Right atrium auricular region (tissue), 2 donors: Measurements from ENCODE around the gene MAMDC4. TPM values are rescaled to one million over a fixed set of nuclear protein-coding genes. Genes with fewer than 3 reads are reported as not detected.

Experiments
- DNase-seq: peaks from one replicate; pipeline ENCODE4 v3.0.0-alpha.2; 2019; ENCODE audit warnings: low spot score
- H3K27ac ChIP-seq, 2 donors: fragments of 200-600 bp; sonication (generic); 1 replicate in 1 of 2; 2 replicates in 1 of 2; pipeline ENCODE4 v1.5.1; 2016 to 2019
- H3K27me3 ChIP-seq, 2 donors: fragments of 200-600 bp; sonication (generic); one replicate each; pipeline versions ENCODE4 v1.5.1 to v1.6.0; 2017 to 2019
- H3K36me3 ChIP-seq: fragments of 200-600 bp; sonication (generic); one replicate; pipeline ENCODE4 v1.5.1; 2016
- H3K4me1 ChIP-seq, 2 donors: fragments of 200-600 bp; sonication (generic); one replicate each; pipeline versions ENCODE4 v1.5.1 to v1.6.0; 2017 to 2019
- H3K4me3 ChIP-seq, 2 donors: fragments of 200-600 bp; sonication (generic); 1 replicate in 1 of 2; 2 replicates in 1 of 2; pipeline ENCODE4 v1.5.1; 2017 to 2019; ENCODE audit warnings: mild to moderate bottlenecking in 1 of 2, moderate library complexity in 1 of 2
- H3K9me3 ChIP-seq, 2 donors: fragments of 200-600 bp; sonication (generic); one replicate each; pipeline ENCODE4 v1.5.1; 2019
- CTCF ChIP-seq, 2 donors: fragments of 200-600 bp; sonication (generic); IDR thresholded peaks; one replicate each; pipeline ENCODE4 v1.5.1; 2019; ENCODE audit warnings: antibody characterized with exemption in 2 of 2
- total RNA-seq, 2 donors: library from RNA; depleted of rRNA; stranded (reverse); fragments of >200 nt; gene quantifications; one replicate each; pipeline ENCODE4 v1.1.0, GENCODE V29; 2016

MAMDC4 gene
- total RNA-seq, 2 donors from 2014 or later: 1.7 to 2.0 TPM

DNA sequence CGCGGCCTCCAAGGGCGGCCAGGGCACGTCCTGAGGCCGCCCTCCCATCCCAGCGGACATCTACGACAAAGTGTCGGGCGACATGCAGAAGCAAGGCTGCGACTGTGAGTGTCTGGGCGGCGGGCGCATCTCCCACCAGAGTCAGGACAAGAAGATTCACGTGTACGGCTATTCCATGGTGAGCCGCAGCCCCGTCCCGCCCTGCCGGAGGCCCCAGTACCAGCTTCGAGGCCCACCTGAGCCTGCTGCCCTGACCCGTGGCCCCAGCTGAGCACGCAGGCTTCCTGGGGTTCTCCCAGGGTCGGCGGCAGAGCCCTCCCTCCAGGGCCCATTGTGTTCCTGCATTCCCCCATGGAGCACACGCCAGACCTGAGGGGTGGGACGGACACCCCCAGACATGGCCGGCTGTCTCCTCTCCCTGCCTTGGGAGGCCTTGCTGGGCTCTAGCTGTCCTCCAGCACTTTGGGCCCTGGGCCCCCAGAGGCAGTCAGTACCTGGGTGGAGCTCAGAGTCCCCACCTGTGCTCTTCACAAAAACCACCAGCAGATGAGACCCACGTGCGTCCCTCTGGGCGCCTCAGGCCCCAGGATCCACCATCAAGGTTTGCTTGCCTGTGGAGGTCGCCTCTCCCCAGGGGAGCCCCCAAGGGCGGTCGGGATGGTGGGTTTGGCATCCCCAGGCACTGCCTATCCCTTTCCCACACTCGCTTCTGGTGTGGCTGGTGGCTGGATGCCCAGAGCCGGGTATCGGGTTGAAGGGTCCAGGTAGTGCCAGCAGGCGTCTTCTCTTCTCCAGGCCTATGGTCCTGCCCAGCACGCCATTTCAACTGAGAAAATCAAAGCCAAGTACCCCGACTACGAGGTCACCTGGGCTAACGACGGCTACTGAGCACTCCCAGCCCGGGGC, 1.9 kb upstream of the MAMDC4 start:
- Histone ChIP-seq H3K36me3 (peaks cover 18% of the 10 kb centered on the region), H3K27ac (peak overlapping the region; percentile 93 to 96), H3K4me3 (peak overlapping the region; percentile 58 to 73), H3K9me3 (no peaks in the 10 kb centered on the region), H3K4me1 (peaks cover 0 to 45% of the 10 kb centered on the region in 2 donors), H3K27me3 (no peaks in the 10 kb centered on the region)
- DNase-seq: no peak
- no peak for TF ChIP-seq CTCF (IDR thresholded peaks at IDR 0.05)

DNA sequence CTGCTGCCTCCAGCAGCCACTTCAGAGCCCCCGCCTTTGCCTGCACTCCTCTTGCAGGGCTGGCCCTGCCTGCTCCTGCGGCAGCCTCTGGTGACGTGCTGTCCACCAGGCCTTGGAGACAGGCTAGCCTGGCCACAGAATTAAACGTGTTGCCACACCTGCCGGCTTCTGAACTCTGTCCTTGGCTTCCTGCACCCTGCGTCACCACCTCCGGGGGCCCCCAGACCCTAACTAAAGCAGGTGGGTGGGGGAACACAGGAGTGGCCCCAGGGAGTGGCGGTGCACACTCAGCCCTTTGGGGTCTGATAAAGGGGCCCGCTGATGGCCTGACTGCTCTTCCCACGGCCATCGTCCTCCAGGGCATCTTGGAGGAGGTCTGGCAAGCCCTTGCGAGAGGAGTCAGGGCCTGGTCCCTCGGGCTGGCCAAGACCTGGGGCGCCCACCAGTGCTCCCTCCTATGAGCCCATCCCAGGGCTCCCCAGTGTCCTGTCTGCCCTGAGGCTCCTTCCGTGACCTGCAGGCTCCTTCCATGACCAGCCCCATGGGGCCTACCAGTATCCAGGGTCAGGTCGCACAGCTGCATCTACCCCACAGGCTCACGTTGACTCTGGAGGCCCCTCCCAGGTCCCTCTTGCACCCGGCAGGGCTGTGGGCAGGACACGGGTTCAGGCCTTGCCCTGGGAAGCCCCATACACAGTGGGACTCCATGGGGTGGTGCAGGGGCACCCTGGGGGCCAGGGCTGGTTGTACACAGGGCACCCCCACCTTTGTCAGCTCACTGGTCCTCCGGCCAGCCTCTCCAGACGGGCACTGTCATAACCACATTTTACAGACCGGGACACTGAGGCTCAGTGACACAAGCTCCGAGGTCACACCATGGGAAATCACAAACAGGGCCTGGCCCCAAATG, 1.0 kb upstream of the MAMDC4 start:
- H3K36me3 ChIP-seq: peaks cover 18% of the 10 kb centered on the region
- DNase-seq: no peak
- H3K9me3 ChIP-seq: no peaks in the 10 kb centered on the region
- H3K27me3 ChIP-seq: no peaks in the 10 kb centered on the region
- peaks cover 0 to 45% of the 10 kb centered on the region in 2 donors for H3K4me1 ChIP-seq
- H3K4me3 ChIP-seq: no peak overlapping the region
- H3K27ac ChIP-seq: peak overlapping the region in 1 of 2 donors; percentile 7
- TF ChIP-seq CTCF (IDR thresholded peaks at IDR 0.05): no peak

GRCh38 chr9:136852664-136853595, 784 bp downstream of the MAMDC4 start:
- H3K4me1 ChIP-seq: peaks cover 0 to 28% of the 10 kb centered on the region in 2 donors
- H3K4me3 ChIP-seq: no peak overlapping the region
- no peak for DNase-seq
- no peaks in the 10 kb centered on the region for H3K9me3 ChIP-seq
- no peak overlapping the region for H3K27ac ChIP-seq
- no peaks in the 10 kb centered on the region for H3K27me3 ChIP-seq
- H3K36me3 ChIP-seq: peaks cover 18% of the 10 kb centered on the region
- TF ChIP-seq CTCF (IDR thresholded peaks at IDR 0.05): no peak

DNA sequence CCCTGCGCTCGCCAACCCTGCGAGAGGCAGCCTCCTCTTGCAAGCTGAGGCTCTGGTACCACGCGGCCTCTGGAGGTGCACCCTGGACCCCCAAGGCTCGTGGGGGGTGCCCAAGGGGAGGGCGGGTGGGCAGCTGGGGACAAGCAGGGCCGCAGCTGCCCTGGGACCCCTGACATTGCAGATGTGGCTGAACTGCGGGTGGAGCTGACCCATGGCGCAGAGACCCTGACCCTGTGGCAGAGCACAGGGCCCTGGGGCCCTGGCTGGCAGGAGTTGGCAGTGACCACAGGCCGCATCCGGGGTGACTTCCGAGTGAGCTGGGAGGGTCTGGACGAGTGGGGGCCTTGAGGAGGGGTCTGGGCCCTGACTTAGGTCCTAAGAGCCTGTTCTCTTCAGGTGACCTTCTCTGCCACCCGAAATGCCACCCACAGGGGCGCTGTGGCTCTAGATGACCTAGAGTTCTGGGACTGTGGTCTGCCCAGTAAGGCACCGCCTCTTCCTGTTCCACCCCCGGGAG, 1.5 kb downstream of the MAMDC4 start:
- no peak overlapping the region for H3K4me3 ChIP-seq
- H3K27me3 ChIP-seq: no peaks in the 10 kb centered on the region
- DNase-seq: no peak
- peaks cover 0 to 23% of the 10 kb centered on the region in 2 donors for H3K4me1 ChIP-seq
- no peaks in the 10 kb centered on the region for H3K9me3 ChIP-seq
- H3K36me3 ChIP-seq: peaks cover 18% of the 10 kb centered on the region
- no peak for TF ChIP-seq CTCF (IDR thresholded peaks at IDR 0.05)
- no peak overlapping the region for H3K27ac ChIP-seq
